Right ventricle myocardium superior (tissue), 1 donor: ENCODE data around the gene ST13. TPM values are rescaled to one million over a fixed set of nuclear protein-coding genes. Genes with fewer than 3 reads are reported as not detected.
"Not testable (repeated sequence)": the region's sequence is repeated elsewhere in the genome, so short reads cannot be mapped to it uniquely, and the experiment has no call there.

Source experiments
- ATAC-seq: fragments of 200-7000 bp; cut with Tn5 transposase; one replicate; pipeline ENCODE4 v1.9.1; 2020; ENCODE audit warnings: mild to moderate bottlenecking; ENCODE audit not compliant: poor library complexity
- DNase-seq: peaks from one replicate; pipeline ENCODE4 v3.0.0-alpha.2; 2020
- intact Hi-C: fragments of 100-400 bp; cut with DNase I; formaldehyde crosslinking; loops from one replicate; pipeline ENCODE4 v1.11.2; 2022
- microRNA-seq: library from miRNA; unstranded; fragments of <30 nt; microRNA quantifications from one replicate; pipeline ENCODE4 v1.2.0, GENCODE V29; 2020
- total RNA-seq: library from RNA; stranded (reverse); fragmentation: NEBNext Ultra II Directional; extraction: Animal tissue kit (Norgen Biotek cat#: 25700); gene quantifications from one replicate; pipeline ENCODE4 v1.2.1, GENCODE V29; 2021
- donor health status: DM: no; HTN: yes; CAD: no; lungs with severe emphysema.

The ST13 gene
- total RNA-seq, 1 donor from 2014 or later: 206 TPM

- DNase-seq: no peak
- intact Hi-C loops: no loop called here
- no peak for ATAC-seq
Measured at GRCh38 chr22:40803321-40803720, 53.1 kb downstream of the ST13 start.

- ATAC-seq (no peak), DNase-seq (no peak)
- intact Hi-C loops: no loop called here
Measured at GRCh38 chr22:40799008-40799407, 57.4 kb downstream of the ST13 start.

GRCh38 chr22:40797427-40797826 lies 59.0 kb downstream of the ST13 start:
- intact Hi-C loops: no loop called here
- ATAC-seq (no peak), DNase-seq (no peak)

GRCh38 chr22:40792451-40792850 lies 64.0 kb downstream of the ST13 start:
- DNase-seq (no peak), ATAC-seq (no peak)
- intact Hi-C loops: no loop called here

GRCh38 chr22:40791241-40791640 lies 65.2 kb downstream of the ST13 start:
- DNase-seq (no peak), ATAC-seq (no peak)
- intact Hi-C loops: no loop called here

- DNase-seq (no peak), ATAC-seq (no peak)
- intact Hi-C loops: no loop called here
Measured at GRCh38 chr22:40789131-40789530, 67.3 kb downstream of the ST13 start.

GRCh38 chr22:40782521-40782920 lies 73.9 kb downstream of the ST13 start:
- DNase-seq: no peak
- intact Hi-C loops: no loop called here
- no peak for ATAC-seq

- DNase-seq, ATAC-seq, intact Hi-C loops: not testable (repeated sequence)
Measured at GRCh38 chr22:40781749-40782148, 74.7 kb downstream of the ST13 start.

Small RNAs within 50 kb of the gene (microRNA-seq; reads per million reads assigned to microRNA genes)
- 0.97 reads per million for gene MIR4766

Other genes with a start within 250 kb of the ST13 start
- 26.4 TPM for gene MRTFA, start 219.9 kb downstream of the ST13 start, total RNA-seq
- gene MCHR1, start 177.2 kb downstream of the ST13 start, total RNA-seq: 0.54 TPM
- gene SLC25A17, start 37.3 kb downstream of the ST13 start, total RNA-seq: 3.3 TPM
- 21.9 TPM for gene XPNPEP3, start 509 bp upstream of the ST13 start, total RNA-seq
- not detected for gene DNAJB7, start 5.5 kb upstream of the ST13 start, total RNA-seq
- 65.7 TPM for gene RBX1, start 94.7 kb upstream of the ST13 start, total RNA-seq
- gene EP300, start 236.0 kb upstream of the ST13 start, total RNA-seq: 24.2 TPM